Suprapubic skin (tissue), 4 donors: ENCODE data around the gene LINGO1. TPM values are rescaled to one million over a fixed set of nuclear protein-coding genes. Genes with fewer than 3 reads are reported as not detected.

Experiments
- DNase-seq, 2 donors: peaks; one replicate each; pipeline ENCODE4 v3.0.0-alpha.2; 2019; ENCODE audit warnings: low spot score in 2 of 2
- H3K27ac ChIP-seq: fragments of 200-600 bp; sonication (generic); one replicate; pipeline ENCODE4 v1.5.1; 2019
- H3K27me3 ChIP-seq: fragments of 200-600 bp; sonication (generic); one replicate; pipeline ENCODE4 v1.5.1; 2019
- H3K36me3 ChIP-seq: fragments of 200-600 bp; sonication (generic); one replicate; pipeline ENCODE4 v1.5.1; 2019
- H3K4me1 ChIP-seq: fragments of 200-600 bp; sonication (generic); one replicate; pipeline ENCODE4 v1.5.1; 2019
- H3K4me3 ChIP-seq: fragments of 200-600 bp; sonication (generic); one replicate; pipeline ENCODE4 v1.5.1; 2019; ENCODE audit warnings: mild to moderate bottlenecking
- H3K9me3 ChIP-seq: fragments of 200-600 bp; sonication (generic); one replicate; pipeline ENCODE4 v1.5.1; 2019
- CTCF ChIP-seq, 2 donors: fragments of 200-600 bp in 1 of 2; fragments of 450-650 bp in 1 of 2; sonication (generic) in 1 of 2; IDR thresholded peaks; one replicate each; pipeline ENCODE4 v1.5.1; 2016 to 2019; ENCODE audit warnings: antibody characterized with exemption in 2 of 2, mild to moderate bottlenecking in 1 of 2, moderate library complexity in 1 of 2
- EP300 ChIP-seq: sonication (generic); formaldehyde crosslinking; IDR thresholded peaks from one replicate; pipeline ENCODE4 v1.6.1; 2017; ENCODE audit warnings: antibody characterized with exemption
- POLR2A ChIP-seq, 2 donors: fragments of 450-650 bp; IDR thresholded peaks; one replicate each; pipeline ENCODE4 v1.6.1; 2017; ENCODE audit warnings: antibody characterized with exemption in 2 of 2, mild to moderate bottlenecking in 2 of 2, moderate library complexity in 2 of 2
- POLR2AphosphoS5 ChIP-seq, 3 donors: sonication (generic); formaldehyde crosslinking; IDR thresholded peaks; one replicate each; pipeline ENCODE4 v1.6.1; 2017; ENCODE audit warnings: antibody characterized with exemption in 3 of 3
- WGBS: methylation state at CpG from one replicate; pipeline ENCODE4 v1.1.5; 2018; 5-methylcytosine and 5-hydroxymethylcytosine counted together
- total RNA-seq, 4 donors: library from RNA; depleted of rRNA; stranded (reverse); fragments of >200 nt; gene quantifications; one replicate each; pipeline ENCODE4 v1.1.0, GENCODE V29; 2016

Gene LINGO1
- total RNA-seq, 4 donors from 2014 or later = 2.7 to 12.5 (median 4.9) TPM

DNA sequence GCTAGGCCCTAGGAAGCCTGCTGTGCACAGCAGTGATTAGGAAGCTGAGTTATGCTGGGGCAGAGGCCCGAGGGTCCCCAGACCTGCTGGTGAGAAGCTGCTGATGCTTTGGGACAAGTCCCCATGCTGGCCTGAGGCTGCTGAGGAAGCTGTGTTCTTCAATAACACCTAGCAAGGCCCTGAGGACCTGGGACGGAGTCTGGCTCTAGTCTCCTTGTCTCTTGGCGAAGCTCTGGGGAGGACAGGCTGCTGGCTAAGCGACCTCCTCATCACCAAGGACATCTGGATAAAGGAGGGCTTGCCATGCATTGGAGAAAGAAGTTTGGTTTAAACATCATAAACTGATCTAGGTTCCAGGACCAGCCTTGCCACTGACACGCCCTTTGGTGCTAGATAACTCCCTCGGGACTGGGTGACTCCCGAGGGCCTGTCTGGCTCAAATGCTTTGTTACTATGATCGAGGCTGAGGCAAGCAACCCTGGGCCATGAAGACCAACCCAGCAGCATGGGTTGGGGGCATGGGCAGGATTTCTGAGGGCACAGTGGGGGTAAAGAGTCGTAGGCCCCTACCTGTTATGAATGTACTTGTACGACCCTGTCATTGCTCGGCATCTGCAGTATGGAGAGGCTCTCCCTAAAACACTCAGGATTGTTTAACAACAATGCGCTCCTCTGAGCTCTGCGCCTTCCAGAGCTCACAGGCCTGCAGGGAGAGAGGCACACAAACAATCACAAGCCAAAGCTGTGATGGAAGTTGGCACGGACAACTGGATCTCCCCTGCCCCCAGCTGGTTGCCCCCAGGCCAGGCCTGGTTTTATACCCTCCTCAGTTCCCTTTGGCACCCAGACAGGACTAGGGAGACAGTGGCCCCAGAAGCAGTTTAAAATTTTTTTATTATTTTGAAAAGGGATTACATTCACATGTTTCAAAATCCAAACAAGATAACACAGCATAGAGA is 64.4 kb downstream of the LINGO1 start:
- no peak for DNase-seq
- H3K4me1 ChIP-seq = peaks cover 5% of the 10 kb centered on the region
- no peak overlapping the region for H3K27ac ChIP-seq
- TF ChIP-seq POLR2AphosphoS5 (IDR thresholded peaks at IDR 0.05) (no peak), POLR2A (IDR thresholded peaks at IDR 0.05) (no peak), EP300 (no peak), CTCF (IDR thresholded peaks at IDR 0.05) (no peak)
- 86% methylated on average over 10 of the region's 14 CpGs for WGBS
- no peak overlapping the region for H3K4me3 ChIP-seq
- H3K9me3 ChIP-seq = no peaks in the 10 kb centered on the region
- peaks cover 3% of the 10 kb centered on the region for H3K27me3 ChIP-seq
- H3K36me3 ChIP-seq = no peaks in the 10 kb centered on the region

DNA sequence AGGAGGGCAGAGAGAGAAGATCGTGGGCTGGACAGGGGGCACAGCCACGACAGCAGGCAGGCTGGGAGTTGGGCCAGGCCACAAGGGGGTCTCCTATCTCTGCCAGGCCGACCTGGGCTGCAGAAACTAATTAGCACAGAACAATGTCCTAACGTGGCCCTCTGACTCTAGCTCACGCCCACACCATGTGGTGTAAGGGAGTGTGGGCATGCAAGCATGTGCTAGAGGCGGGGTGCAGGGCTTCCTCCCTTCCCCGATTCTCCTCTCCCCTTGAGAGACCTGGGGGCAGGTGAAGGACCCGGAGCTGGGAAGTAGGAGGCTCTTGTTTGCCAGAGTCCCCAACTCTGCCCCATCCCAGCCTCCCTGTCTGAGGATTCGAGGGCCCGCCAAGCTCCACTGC is 65.5 kb downstream of the LINGO1 start:
- no peaks in the 10 kb centered on the region for H3K9me3 ChIP-seq
- TF ChIP-seq CTCF (IDR thresholded peaks at IDR 0.05) = no peak
- TF ChIP-seq POLR2A (IDR thresholded peaks at IDR 0.05) = no peak
- no peak for TF ChIP-seq POLR2AphosphoS5 (IDR thresholded peaks at IDR 0.05)
- no peak for TF ChIP-seq EP300
- H3K4me3 ChIP-seq = no peak overlapping the region
- peaks cover 5% of the 10 kb centered on the region for H3K4me1 ChIP-seq
- DNase-seq = no peak
- no peak overlapping the region for H3K27ac ChIP-seq
- peaks cover 3% of the 10 kb centered on the region for H3K27me3 ChIP-seq
- WGBS = 92% methylated on average over 8 of the region's 10 CpGs
- no peaks in the 10 kb centered on the region for H3K36me3 ChIP-seq

- H3K27me3 ChIP-seq = peaks cover 6% of the 10 kb centered on the region
- WGBS = 80% methylated on average over 4 of the region's 4 CpGs
- no peak overlapping the region for H3K27ac ChIP-seq
- no peaks in the 10 kb centered on the region for H3K9me3 ChIP-seq
- H3K36me3 ChIP-seq = no peaks in the 10 kb centered on the region
- H3K4me1 ChIP-seq = peaks cover 5% of the 10 kb centered on the region
- TF ChIP-seq POLR2AphosphoS5 (IDR thresholded peaks at IDR 0.05) = no peak
- no peak for TF ChIP-seq CTCF (IDR thresholded peaks at IDR 0.05)
- no peak for TF ChIP-seq EP300
- no peak for TF ChIP-seq POLR2A (IDR thresholded peaks at IDR 0.05)
- no peak overlapping the region for H3K4me3 ChIP-seq
- DNase-seq = no peak
These were observed 66.6 kb downstream of the LINGO1 start for GRCh38 chr15:77566092-77566491.

- 92% methylated on average over 25 of the region's 25 CpGs for WGBS
These were observed 67.3 kb downstream of the LINGO1 start for GRCh38 chr15:77565378-77565915.

More at GRCh38 chr15:77565378-77565915, 67.3 kb downstream of the LINGO1 start:
- H3K4me1 ChIP-seq = peaks cover 5% of the 10 kb centered on the region
- H3K4me3 ChIP-seq = no peak overlapping the region
- H3K27ac ChIP-seq = no peak overlapping the region
- H3K27me3 ChIP-seq = peaks cover 8% of the 10 kb centered on the region
- no peak for DNase-seq
- H3K36me3 ChIP-seq = no peaks in the 10 kb centered on the region
- H3K9me3 ChIP-seq = no peaks in the 10 kb centered on the region
- TF ChIP-seq CTCF (IDR thresholded peaks at IDR 0.05) = no peak
- TF ChIP-seq POLR2AphosphoS5 (IDR thresholded peaks at IDR 0.05) = no peak
- no peak for TF ChIP-seq EP300
- no peak for TF ChIP-seq POLR2A (IDR thresholded peaks at IDR 0.05)
